ENCODE data around the gene PLA2R1. TPM values are rescaled to one million over a fixed set of nuclear protein-coding genes. Genes with fewer than 3 reads are reported as not detected.

PLA2R1 gene
- total RNA-seq, 1 donor: not detected

DNA sequence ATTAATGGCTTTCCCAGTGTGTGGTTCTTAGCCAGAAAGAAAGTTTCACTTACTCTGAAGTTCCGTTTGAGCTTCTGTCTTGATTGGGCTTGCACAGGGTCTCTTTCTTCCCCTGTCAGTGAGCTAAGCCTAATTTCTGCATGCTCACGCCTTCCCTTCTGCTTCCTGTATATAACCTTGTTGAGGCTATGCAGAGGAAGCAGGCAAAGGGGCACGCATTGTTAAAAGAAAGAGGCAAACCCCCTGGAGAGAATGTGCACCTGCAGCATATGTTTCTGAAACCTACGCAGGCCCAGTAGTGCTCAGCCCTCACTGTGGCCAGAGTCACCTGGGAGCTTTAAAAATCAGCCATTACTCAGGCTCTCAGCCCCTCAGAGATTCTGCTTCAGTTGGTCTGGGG, 14.5 kb upstream of the PLA2R1 start:
- Histone ChIP-seq H3K27me3 (ENCODE audit: insufficient read depth, low read length) (no peaks in the 10 kb centered on the region), H3K4me3 (ENCODE audit: low read length) (no peak overlapping the region), H3K4me1 (ENCODE audit: insufficient read depth, low read length) (peaks cover 3% of the 10 kb centered on the region), H3K9me3 (ENCODE audit: low read depth, low read length) (no peaks in the 10 kb centered on the region)

DNA sequence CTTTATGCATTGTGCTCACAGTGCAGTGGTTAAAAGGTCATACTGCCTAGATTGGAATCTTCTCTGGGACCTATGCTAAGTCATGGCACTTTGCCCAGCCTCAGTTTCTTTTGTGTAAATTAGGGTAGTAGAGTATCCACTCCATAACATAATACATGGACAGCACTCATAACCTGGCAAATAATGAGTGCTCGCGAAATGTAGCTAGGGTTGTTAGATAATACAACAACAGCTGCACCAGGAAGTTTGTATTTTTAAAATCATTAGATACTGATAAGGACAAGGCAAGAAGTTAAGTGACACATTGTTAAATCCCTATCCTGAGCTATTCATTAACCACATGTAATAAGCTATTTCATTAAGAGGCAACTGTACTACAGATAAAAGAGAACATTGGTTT, 13.8 kb upstream of the PLA2R1 start:
- no peaks in the 10 kb centered on the region for H3K27me3 ChIP-seq (ENCODE audit: insufficient read depth, low read length)
- no peaks in the 10 kb centered on the region for H3K9me3 ChIP-seq (ENCODE audit: low read depth, low read length)
- peaks cover 3% of the 10 kb centered on the region for H3K4me1 ChIP-seq (ENCODE audit: insufficient read depth, low read length)
- no peak overlapping the region for H3K4me3 ChIP-seq (ENCODE audit: low read length)

DNA sequence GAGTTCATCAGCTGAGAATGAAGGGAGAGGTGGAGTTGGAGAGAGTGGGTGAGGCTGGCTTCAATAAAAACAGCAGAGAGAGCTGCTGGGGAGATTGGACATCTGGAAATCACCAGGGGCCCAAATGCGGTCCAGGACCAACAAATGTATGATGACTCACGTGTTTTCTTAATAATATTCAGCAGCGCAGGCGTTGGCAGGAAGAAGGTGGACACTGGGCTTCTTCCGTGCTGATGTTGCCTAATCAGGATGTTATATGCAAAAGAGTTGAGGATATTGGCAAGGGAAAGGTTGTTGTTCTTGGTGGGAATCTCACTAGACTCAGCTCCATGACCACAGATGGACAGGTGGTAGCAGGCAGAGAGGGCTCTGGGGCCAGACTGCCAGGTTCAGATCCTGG, 12.8 kb upstream of the PLA2R1 start:
- Histone ChIP-seq H3K4me3 (ENCODE audit: low read length) (no peak overlapping the region), H3K4me1 (ENCODE audit: insufficient read depth, low read length) (peaks cover 3% of the 10 kb centered on the region), H3K9me3 (ENCODE audit: low read depth, low read length) (no peaks in the 10 kb centered on the region), H3K27me3 (ENCODE audit: insufficient read depth, low read length) (no peaks in the 10 kb centered on the region)

DNA sequence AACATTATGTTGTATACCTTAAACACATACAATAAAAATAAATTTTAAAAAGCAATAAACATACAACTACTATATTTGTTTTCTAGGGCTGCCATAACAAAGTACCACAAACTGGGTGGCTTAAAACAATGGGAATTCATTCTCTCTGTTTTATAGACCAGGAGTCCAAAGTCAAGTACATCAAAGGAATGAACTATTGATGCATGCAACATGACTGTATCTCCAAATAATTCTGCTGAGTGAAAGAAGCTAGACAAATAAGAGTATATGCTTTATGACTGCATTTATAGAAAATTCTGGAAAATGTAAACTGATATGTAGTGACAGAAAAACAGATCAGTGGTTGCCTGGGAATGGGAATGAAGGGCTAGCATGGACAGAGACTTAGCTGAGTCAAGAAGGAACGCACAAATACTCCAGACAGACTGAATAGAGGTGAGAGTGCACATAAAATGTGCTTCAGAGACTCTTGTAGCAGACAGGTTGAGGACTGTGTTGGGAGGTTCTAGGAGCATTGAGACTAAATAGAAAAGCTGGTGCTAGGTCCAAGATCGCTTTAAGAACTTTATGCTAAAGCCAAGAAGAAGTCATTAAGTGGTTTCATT, 11.0 kb upstream of the PLA2R1 start:
- Histone ChIP-seq H3K9me3 (ENCODE audit: low read depth, low read length) (no peaks in the 10 kb centered on the region), H3K4me3 (ENCODE audit: low read length) (no peak overlapping the region)

DNA sequence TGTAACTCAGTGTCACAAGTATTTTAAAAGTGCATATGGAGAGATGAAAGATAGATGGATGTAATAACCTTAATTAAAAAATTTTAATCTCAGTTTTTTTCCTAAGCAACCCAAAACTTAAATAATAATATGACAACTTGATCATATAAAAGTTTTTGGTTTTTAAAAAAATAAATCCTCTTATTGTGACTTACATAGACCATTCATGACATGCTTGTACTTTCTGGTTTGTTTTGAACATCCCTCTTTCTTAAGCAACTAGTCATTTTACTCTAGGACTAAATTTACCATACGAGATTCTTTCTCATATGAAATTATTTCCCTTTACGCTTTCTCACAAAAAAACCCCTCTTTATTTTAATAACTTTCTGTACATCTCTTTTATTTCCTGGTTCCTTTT, 6.5 kb upstream of the PLA2R1 start:
- no peaks in the 10 kb centered on the region for H3K9me3 ChIP-seq (ENCODE audit: low read depth, low read length)
- no peak overlapping the region for H3K4me3 ChIP-seq (ENCODE audit: low read length)
- H3K4me1 ChIP-seq (ENCODE audit: insufficient read depth, low read length): no peaks in the 10 kb centered on the region
- H3K27me3 ChIP-seq (ENCODE audit: insufficient read depth, low read length): no peaks in the 10 kb centered on the region

More for the DNA sequence above, 11.0 kb upstream of the PLA2R1 start:
- Histone ChIP-seq H3K4me1 (ENCODE audit: insufficient read depth, low read length) (peaks cover 3% of the 10 kb centered on the region), H3K27me3 (ENCODE audit: insufficient read depth, low read length) (no peaks in the 10 kb centered on the region)

DNA sequence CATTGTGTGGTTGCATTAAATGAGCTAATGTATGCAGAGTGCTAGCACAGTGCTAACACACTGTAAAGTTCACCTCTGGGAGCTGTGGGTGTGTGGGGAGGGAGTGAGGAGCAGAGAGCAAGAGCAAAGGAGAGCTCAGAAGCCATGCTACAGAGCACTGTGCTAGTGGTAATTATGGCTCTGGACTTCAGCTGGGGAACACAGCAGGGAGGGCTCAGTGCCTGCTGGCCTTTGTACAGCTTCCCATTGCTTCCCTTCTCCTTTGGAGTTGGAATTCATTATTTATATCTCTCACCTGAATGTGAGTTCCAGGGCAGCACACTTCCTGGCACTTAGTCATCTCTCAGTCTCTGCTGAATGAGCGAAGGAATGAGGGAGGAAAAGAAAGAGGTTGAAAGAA, 2.5 kb upstream of the PLA2R1 start:
- H3K27me3 ChIP-seq (ENCODE audit: insufficient read depth, low read length): peaks cover 25% of the 10 kb centered on the region
- H3K4me1 ChIP-seq (ENCODE audit: insufficient read depth, low read length): peaks cover 8% of the 10 kb centered on the region
- H3K4me3 ChIP-seq (ENCODE audit: low read length): no peak overlapping the region
- H3K9me3 ChIP-seq (ENCODE audit: low read depth, low read length): no peaks in the 10 kb centered on the region

DNA sequence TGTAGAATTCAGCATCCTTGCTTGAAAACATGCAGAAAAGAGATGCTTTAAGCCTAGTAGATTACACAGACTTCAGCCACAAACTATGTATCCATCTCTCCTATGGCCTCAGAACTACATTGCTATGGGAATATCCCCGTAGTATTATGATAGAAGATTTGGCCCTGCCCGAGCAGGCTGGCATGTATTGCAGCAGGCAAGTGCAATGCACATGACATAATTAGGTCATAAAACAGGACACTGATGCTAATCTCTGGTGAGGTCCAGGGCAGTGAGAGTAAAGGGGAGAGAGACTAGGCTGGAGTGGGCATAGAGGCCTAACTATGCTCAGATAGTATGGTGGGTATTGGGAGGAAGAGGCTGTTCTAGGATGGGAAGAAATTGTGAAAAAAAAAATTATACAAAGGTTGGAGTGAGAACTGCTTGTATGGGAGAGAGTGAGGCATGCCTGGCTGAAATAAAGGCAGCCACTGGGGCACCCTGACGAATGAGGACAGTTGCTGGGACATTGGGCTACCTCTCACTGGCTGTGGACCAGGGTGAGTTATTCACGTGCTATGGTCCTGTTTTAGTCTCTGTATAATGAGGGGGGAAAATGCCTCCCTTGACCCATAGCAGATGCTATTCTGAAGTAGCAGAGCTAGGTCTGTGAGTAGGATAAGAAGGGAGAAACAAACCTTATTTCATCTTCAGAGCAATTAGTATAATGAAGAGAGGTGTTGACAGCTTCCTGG, 1.6 kb upstream of the PLA2R1 start:
- Histone ChIP-seq H3K4me1 (ENCODE audit: insufficient read depth, low read length) (peaks cover 8% of the 10 kb centered on the region), H3K27me3 (ENCODE audit: insufficient read depth, low read length) (peaks cover 25% of the 10 kb centered on the region), H3K9me3 (ENCODE audit: low read depth, low read length) (no peaks in the 10 kb centered on the region), H3K4me3 (ENCODE audit: low read length) (no peak overlapping the region)

DNA sequence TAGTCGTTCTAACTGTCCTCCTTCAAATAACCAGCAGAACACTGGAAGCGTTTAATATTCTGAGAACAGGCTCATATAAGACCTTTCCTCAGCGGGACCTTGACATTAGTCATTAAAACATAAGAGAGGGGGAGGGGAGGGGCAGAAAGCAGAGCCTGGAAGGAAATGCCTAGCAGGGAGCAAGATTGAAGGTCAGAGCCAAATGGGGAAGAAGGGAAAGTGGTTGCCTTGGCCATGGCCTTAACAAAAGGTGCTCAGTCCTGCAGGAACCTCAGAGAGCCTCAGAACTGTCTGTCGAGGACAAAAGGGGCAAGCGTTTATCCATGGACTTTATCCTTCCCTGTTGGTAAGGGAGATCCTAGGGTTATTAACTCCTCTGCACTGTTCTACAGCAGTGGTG, 856 bp upstream of the PLA2R1 start:
- peaks cover 25% of the 10 kb centered on the region for H3K27me3 ChIP-seq (ENCODE audit: insufficient read depth, low read length)
- H3K4me3 ChIP-seq (ENCODE audit: low read length): no peak overlapping the region
- H3K9me3 ChIP-seq (ENCODE audit: low read depth, low read length): no peaks in the 10 kb centered on the region
- H3K4me1 ChIP-seq (ENCODE audit: insufficient read depth, low read length): peaks cover 8% of the 10 kb centered on the region

DNA sequence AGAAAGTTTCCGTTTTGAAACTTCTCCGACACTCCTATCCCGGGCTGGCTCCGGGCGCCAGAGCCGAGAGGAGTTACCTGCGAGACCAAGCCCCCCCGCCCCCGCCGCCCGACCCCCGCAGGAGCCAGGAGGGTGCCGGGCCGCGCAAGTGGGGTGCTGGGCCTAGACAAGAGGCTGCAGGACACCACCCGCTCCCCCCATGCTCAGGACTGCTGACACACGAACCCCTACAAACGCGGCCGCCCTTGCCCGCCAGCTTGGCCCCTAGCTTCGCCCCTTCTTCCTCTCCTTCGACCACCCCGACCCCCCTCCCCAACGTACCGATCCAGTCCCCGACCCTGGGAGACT, 497 bp downstream of the PLA2R1 start:
- H3K9me3 ChIP-seq (ENCODE audit: low read depth, low read length): no peaks in the 10 kb centered on the region
- H3K27me3 ChIP-seq (ENCODE audit: insufficient read depth, low read length): peaks cover 25% of the 10 kb centered on the region
- H3K4me3 ChIP-seq (ENCODE audit: low read length): no peak overlapping the region
- peaks cover 8% of the 10 kb centered on the region for H3K4me1 ChIP-seq (ENCODE audit: insufficient read depth, low read length)

DNA sequence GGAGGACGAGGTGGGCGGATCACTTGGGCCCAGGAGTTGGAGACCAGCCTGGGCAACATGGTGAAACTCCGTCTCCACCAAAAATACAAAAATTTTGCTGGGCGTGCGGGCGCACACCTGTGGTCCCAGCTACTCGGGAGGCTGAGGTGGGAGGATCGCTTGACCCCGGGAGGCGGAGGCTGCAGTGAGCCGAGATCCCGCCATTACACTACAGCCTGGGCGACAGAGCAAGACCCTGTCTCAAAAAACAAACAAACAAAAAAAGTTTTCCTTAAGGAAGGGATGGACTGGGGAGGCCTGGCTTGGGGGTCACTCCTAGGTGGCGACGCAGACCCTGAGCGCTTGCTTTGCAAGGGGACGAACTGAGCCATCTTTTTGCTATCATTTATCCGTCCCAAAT, 882 bp downstream of the PLA2R1 start:
- Histone ChIP-seq H3K9me3 (ENCODE audit: low read depth, low read length) (no peaks in the 10 kb centered on the region), H3K4me3 (ENCODE audit: low read length) (no peak overlapping the region), H3K27me3 (ENCODE audit: insufficient read depth, low read length) (peaks cover 25% of the 10 kb centered on the region), H3K4me1 (ENCODE audit: insufficient read depth, low read length) (peaks cover 8% of the 10 kb centered on the region)

DNA sequence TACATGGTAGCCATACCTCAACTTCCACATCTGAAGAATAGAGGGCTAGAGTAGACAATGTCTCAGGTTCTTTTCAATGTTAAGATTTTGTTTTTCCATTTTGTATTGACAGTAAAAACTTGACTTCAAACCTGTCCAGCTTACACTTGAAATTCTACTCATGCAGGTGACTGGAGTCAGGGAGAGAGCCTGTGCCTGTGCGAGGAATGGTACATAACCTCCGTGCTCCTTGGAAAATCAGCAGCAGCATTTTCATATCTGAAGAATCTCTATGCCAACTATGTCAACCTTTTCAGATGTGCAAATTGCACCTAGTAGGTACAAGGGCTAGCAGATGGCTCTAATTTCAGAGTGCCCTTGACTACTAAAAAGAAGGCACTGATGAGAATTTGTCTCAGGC, 2.1 kb downstream of the PLA2R1 start:
- Histone ChIP-seq H3K4me3 (ENCODE audit: low read length) (no peak overlapping the region), H3K4me1 (ENCODE audit: insufficient read depth, low read length) (peaks cover 8% of the 10 kb centered on the region), H3K27me3 (ENCODE audit: insufficient read depth, low read length) (peaks cover 25% of the 10 kb centered on the region), H3K9me3 (ENCODE audit: low read depth, low read length) (no peaks in the 10 kb centered on the region)

DNA sequence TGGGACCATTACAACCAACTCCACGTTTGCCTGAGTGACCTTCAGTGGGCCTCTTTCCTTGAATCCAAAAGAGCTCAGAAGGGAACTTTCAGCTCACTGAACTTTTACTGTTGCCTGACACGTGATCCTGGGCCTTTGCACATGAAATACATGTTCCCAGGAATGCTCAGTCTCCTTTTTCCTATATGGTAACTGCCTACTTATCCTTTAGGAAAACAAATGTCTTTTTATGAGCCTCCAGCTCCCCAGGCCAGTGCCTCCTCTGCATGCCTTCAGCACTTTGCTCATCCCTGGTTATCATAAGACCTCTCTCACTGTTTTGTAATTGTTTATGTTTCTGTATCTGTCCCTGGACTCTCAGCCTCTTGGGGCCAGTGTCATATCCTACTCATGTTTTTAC, 5.1 kb downstream of the PLA2R1 start:
- Histone ChIP-seq H3K9me3 (ENCODE audit: low read depth, low read length) (no peaks in the 10 kb centered on the region), H3K4me3 (ENCODE audit: low read length) (no peak overlapping the region), H3K4me1 (ENCODE audit: insufficient read depth, low read length) (peaks cover 2% of the 10 kb centered on the region), H3K27me3 (ENCODE audit: insufficient read depth, low read length) (peaks cover 19% of the 10 kb centered on the region)

DNA sequence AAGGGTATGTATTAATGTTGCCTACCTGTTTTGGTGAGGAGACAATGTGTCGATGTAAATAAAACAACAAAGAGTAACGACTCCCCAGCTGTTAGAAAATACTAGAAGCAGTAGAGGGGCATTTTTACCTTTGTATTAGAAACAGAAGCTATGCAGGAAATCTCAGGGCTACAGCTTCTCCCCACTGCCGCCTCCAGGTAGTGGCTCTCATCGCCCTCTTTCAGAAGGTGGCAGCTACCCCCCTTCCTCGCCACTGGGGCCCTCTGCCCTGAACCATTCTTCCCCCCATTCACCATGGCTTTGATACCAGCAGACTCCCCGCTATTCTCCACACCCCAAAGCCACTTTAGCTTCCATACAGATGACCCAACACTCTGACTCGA, 6.7 kb downstream of the PLA2R1 start:
- Histone ChIP-seq H3K27me3 (ENCODE audit: insufficient read depth, low read length) (peaks cover 8% of the 10 kb centered on the region), H3K9me3 (ENCODE audit: low read depth, low read length) (no peaks in the 10 kb centered on the region), H3K4me3 (ENCODE audit: low read length) (no peak overlapping the region), H3K4me1 (ENCODE audit: insufficient read depth, low read length) (no peaks in the 10 kb centered on the region)

DNA sequence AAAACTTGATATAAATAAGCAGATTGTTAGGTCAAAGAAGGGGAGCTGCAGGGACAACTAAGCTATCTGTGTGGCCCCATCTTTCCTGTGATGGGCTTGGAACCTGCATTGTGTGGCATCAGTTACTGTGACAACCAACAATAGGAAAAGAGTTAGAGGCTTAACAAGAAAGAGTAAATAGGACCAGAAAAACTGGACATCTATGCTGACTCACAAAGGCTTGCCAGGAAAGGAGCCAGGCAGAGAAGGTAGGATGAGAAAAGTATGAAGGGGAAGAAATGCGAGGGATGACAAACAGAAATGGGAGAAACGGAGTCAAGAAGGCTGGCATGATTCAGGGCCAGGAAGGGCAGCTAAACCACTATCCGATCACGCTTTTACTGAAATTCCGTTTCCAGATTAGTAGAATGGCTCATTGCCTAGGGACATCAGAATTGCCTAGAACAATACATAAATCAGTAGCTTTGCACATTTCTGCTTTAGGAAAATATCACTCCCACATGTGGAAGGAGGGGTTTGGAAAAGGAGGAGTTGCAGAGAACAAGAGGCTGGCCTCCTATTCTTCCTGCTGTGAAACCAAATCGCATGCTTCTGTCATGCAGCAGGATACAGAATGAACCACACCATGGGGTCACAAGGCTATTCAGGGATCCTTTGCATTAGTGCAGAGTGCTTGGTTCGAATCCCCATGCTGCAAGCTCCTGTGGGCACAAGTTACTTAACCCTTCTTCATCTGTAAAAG, 7.3 kb downstream of the PLA2R1 start:
- no peaks in the 10 kb centered on the region for H3K4me1 ChIP-seq (ENCODE audit: insufficient read depth, low read length)

DNA sequence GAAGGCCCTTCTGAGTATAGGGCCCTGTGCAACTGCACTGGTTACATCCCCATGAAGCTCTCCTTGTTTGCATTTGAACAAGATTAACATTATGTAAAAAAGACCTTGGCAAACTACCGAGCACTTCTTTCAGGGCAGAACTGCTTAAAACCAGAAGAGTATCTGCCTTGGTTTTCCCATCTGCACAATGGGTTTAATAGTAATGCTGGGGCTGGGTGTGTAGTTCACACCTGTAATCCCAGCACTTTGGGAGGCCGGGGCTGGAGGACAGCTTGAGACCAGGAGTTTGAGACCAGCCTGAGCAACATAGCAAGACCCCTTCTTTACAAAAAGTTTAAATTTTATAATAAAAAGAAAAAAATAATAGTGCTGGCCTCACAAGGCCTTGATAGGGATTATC, 8.5 kb downstream of the PLA2R1 start:
- no peaks in the 10 kb centered on the region for H3K9me3 ChIP-seq (ENCODE audit: low read depth, low read length)
- no peaks in the 10 kb centered on the region for H3K27me3 ChIP-seq (ENCODE audit: insufficient read depth, low read length)
- H3K4me1 ChIP-seq (ENCODE audit: insufficient read depth, low read length): no peaks in the 10 kb centered on the region

More for the DNA sequence above, 7.3 kb downstream of the PLA2R1 start:
- no peaks in the 10 kb centered on the region for H3K9me3 ChIP-seq (ENCODE audit: low read depth, low read length)
- no peak overlapping the region for H3K4me3 ChIP-seq (ENCODE audit: low read length)
- peaks cover 3% of the 10 kb centered on the region for H3K27me3 ChIP-seq (ENCODE audit: insufficient read depth, low read length)

More for the DNA sequence above, 8.5 kb downstream of the PLA2R1 start:
- no peak overlapping the region for H3K4me3 ChIP-seq (ENCODE audit: low read length)

Measured in mononuclear cell (primary cell).